CD4-positive, alpha-beta T cell (primary cell): ENCODE measurements around the gene SSMEM1. TPM values are rescaled to one million over a fixed set of nuclear protein-coding genes. Genes with fewer than 3 reads are reported as not detected.
A peak's percentile ranks its signal among the peaks of the same experiment; 100 is the strongest.

Experiments used
- ATAC-seq: fragments of 200-7000 bp; cut with Tn5 transposase; one replicate; pipeline ENCODE4 v1.10.0; 2022; ENCODE audit warnings: mild to moderate bottlenecking; ENCODE audit not compliant: poor library complexity
- CTCF ChIA-PET: fragments of 350-600 bp; sonication (Branson Sonifier 250); formaldehyde crosslinking; loops from one replicate; lab custom pipeline; 2021; ENCODE audit warnings: antibody characterized with exemption, inconsistent platforms; lab: Charles Lee
- POLR2A ChIA-PET: fragments of 350-600 bp; sonication (Branson Sonifier 250); formaldehyde crosslinking; loops from one replicate; lab custom pipeline; 2021; ENCODE audit warnings: antibody characterized with exemption, inconsistent platforms; lab: Charles Lee
- DNase-seq, 14 experiments: peaks; one replicate each; pipeline ENCODE4 v3.0.0-alpha.2; 2013 to 2020; ENCODE audit warnings: mixed read lengths in 2 of 14
- H3K27ac ChIP-seq, 2 donors: one replicate each; pipeline versions ENCODE4 v1.5.1 to v1.7.0; 2013; ENCODE audit warnings: low read length in 2 of 2, low read depth in 1 of 2, mild to moderate bottlenecking in 1 of 2
- H3K27me3 ChIP-seq, 2 experiments: 1 replicate in 1 of 2; 2 replicates in 1 of 2; pipeline versions ENCODE4 v1.6.1 to v1.7.0; 2013; ENCODE audit warnings: low read length in 2 of 2, control low read depth in 1 of 2, mild to moderate bottlenecking in 1 of 2, moderate library complexity in 1 of 2; ENCODE audit not compliant: insufficient read depth in 2 of 2, control insufficient read depth in 1 of 2
- H3K36me3 ChIP-seq: one replicate; pipeline ENCODE4 v1.6.1; 2013; ENCODE audit warnings: low read length, control low read depth; ENCODE audit not compliant: insufficient read depth
- H3K4me1 ChIP-seq: one replicate; pipeline ENCODE4 v1.6.1; 2013; ENCODE audit warnings: low read length, control low read depth; ENCODE audit not compliant: insufficient read depth
- H3K4me3 ChIP-seq: one replicate; pipeline ENCODE4 v1.5.1; 2013; ENCODE audit warnings: mild to moderate bottlenecking, low read length, moderate library complexity
- H3K9me3 ChIP-seq, 2 experiments: 1 replicate in 1 of 2; 2 replicates in 1 of 2; pipeline versions ENCODE4 v1.6.1 to v1.7.0; 2013; ENCODE audit warnings: low read length in 2 of 2, mild to moderate bottlenecking in 2 of 2, control low read depth in 1 of 2, moderate library complexity in 1 of 2; ENCODE audit not compliant: control insufficient read depth in 1 of 2, insufficient read depth in 1 of 2
- H3K27ac Mint-ChIP-seq: one replicate; pipeline ENCODE4 v1.8.0; 2020; ENCODE audit warnings: mixed read lengths
- H3K27me3 Mint-ChIP-seq: one replicate; pipeline ENCODE4 v1.8.0; 2021; ENCODE audit warnings: mixed read lengths
- H3K36me3 Mint-ChIP-seq: one replicate; pipeline ENCODE4 v1.8.0; 2021; ENCODE audit warnings: low read depth, mixed read lengths
- H3K4me1 Mint-ChIP-seq: one replicate; pipeline ENCODE4 v1.8.0; 2021; ENCODE audit warnings: low read depth, mixed read lengths
- H3K4me3 Mint-ChIP-seq: one replicate; pipeline ENCODE4 v1.8.0; 2020; ENCODE audit warnings: mild to moderate bottlenecking, mixed read lengths
- H3K9me3 Mint-ChIP-seq: one replicate; pipeline ENCODE4 v1.8.0; 2020; ENCODE audit warnings: mixed read lengths
- CTCF ChIP-seq: fragments of 200-600 bp; IDR thresholded peaks from one replicate; pipeline ENCODE4 v1.8.0; 2022; ENCODE audit warnings: antibody characterized with exemption, mild to moderate bottlenecking
- intact Hi-C, 2 experiments: fragments of 100-400 bp; cut with DNase I in 1 of 2; cut with micrococcal nuclease in 1 of 2; formaldehyde crosslinking; loops; one replicate each; pipeline versions ENCODE4 v1.15.1 to v1.9.0; 2023 to 2025; cut with DNase I, micrococcal nuclease
- polyA plus RNA-seq, 2 donors: library from polyadenylated mRNA; unstranded; fragments of 120-200 nt; gene quantifications; one replicate each; pipeline ENCODE4 v1.2.1, GENCODE V29; 2013
- total RNA-seq, 174 experiments: library from RNA in 2 of 174; stranded (reverse) in 2 of 174; gene quantifications; one replicate each; pipeline ENCODE4 v1.2.3 and lab custom pipeline; 2021 to 2026

SSMEM1 gene
- total RNA-seq: not detected
- not detected for polyA plus RNA-seq (2013, experiment 1 of 2)
- not detected for polyA plus RNA-seq (2013, experiment 2 of 2)
- total RNA-seq (lab: John Stamatoyannopoulos, UW): 0 to 0.17 (median 0) reads per million in 172 experiments

- no peak for ATAC-seq
- peak within 1 kb of the TSS; percentile 66 for H3K27ac Mint-ChIP-seq
- Histone ChIP-seq H3K36me3 (peaks cover 7% of the 10 kb centered on the region), H3K27ac (no peak within 1 kb of the TSS), H3K4me1 (peaks cover 20% of the 10 kb centered on the region), H3K9me3 (no peaks in the 10 kb centered on the region), H3K27me3 (no peaks in the 10 kb centered on the region), H3K4me3 (no peak within 1 kb of the TSS)
- TF ChIP-seq CTCF: no peak
- intact Hi-C loops: loop anchor here in 1 of 2 experiments (5.0 to 10.0 kb wide), 5 partner anchors 155 to 1150 kb away; partner anchors contain the start of genes CEP41, NRF1, TNPO3 and ZC3HC1
- H3K9me3 Mint-ChIP-seq: no peaks in the 10 kb centered on the region
- peaks cover 20% of the 10 kb centered on the region for H3K36me3 Mint-ChIP-seq
- peaks cover 27% of the 10 kb centered on the region for H3K4me1 Mint-ChIP-seq
- no peak for DNase-seq
- CTCF ChIA-PET: interaction anchor here (1.1 kb wide), 1 partner anchor 135 kb away, joined by 3 read pairs; no protein-coding TSS in a partner anchor
- H3K4me3 Mint-ChIP-seq: peak within 1 kb of the TSS; percentile 74
- POLR2A ChIA-PET: no interaction called here
- H3K27me3 Mint-ChIP-seq: peaks cover 4% of the 10 kb centered on the region
Observed at GRCh38 chr7:130207642-130208041, at the start of gene SSMEM1. Gene SSMEM1, plus strand, starts transcription at chr7:130207860. Its CDS starts 51 bp downstream, at chr7:130207911.

GRCh38 chr7:130160023-130160422 lies 47.6 kb upstream of the SSMEM1 start:
- H3K4me1 ChIP-seq: no peaks in the 10 kb centered on the region
- peaks cover 35% of the 10 kb centered on the region for H3K36me3 ChIP-seq
- Mint-ChIP-seq H3K27me3 (no peaks in the 10 kb centered on the region), H3K4me3 (no peak overlapping the region), H3K36me3 (peaks cover 65% of the 10 kb centered on the region), H3K27ac (no peak overlapping the region), H3K9me3 (peaks cover 3% of the 10 kb centered on the region), H3K4me1 (no peaks in the 10 kb centered on the region)
- ChIA-PET POLR2A (interaction anchor here (1.0 kb wide), 1 partner anchor 18 kb away, joined by 3 read pairs; no protein-coding TSS in a partner anchor), CTCF (no interaction called here)
- intact Hi-C loops: no loop called here
- no peak overlapping the region for H3K4me3 ChIP-seq
- ATAC-seq: no peak
- no peak for DNase-seq
- no peak overlapping the region for H3K27ac ChIP-seq
- H3K27me3 ChIP-seq: no peaks in the 10 kb centered on the region
- peaks cover 9 to 36% of the 10 kb centered on the region in 2 experiments for H3K9me3 ChIP-seq
- TF ChIP-seq CTCF: no peak

GRCh38 chr7:130160455-130160854 lies 47.2 kb upstream of the SSMEM1 start:
- H3K4me1 ChIP-seq: no peaks in the 10 kb centered on the region
- Mint-ChIP-seq H3K4me1 (no peaks in the 10 kb centered on the region), H3K27me3 (no peaks in the 10 kb centered on the region), H3K36me3 (peaks cover 70% of the 10 kb centered on the region), H3K27ac (no peak overlapping the region), H3K4me3 (no peak overlapping the region), H3K9me3 (peaks cover 3% of the 10 kb centered on the region)
- H3K4me3 ChIP-seq: no peak overlapping the region
- H3K36me3 ChIP-seq: peaks cover 38% of the 10 kb centered on the region
- no peak overlapping the region for H3K27ac ChIP-seq
- intact Hi-C loops: no loop called here
- ATAC-seq (no peak), DNase-seq (no peak)
- ChIA-PET POLR2A (interaction anchor here (1.0 kb wide), 1 partner anchor 19 kb away, joined by 3 read pairs; no protein-coding TSS in a partner anchor), CTCF (no interaction called here)
- peaks cover 9 to 31% of the 10 kb centered on the region in 2 experiments for H3K9me3 ChIP-seq
- TF ChIP-seq CTCF: no peak
- no peaks in the 10 kb centered on the region for H3K27me3 ChIP-seq
